Measurements from ENCODE around the gene GPR180.

The GPR180 gene

GRCh38 chr13:94657167-94657566 lies 55.5 kb downstream of the GPR180 start:
- no peak for DNase-seq

- no peak for DNase-seq
Measured at GRCh38 chr13:94658926-94659597, 57.4 kb downstream of the GPR180 start.

- no peak for DNase-seq
Measured at GRCh38 chr13:94659598-94659946, 57.9 kb downstream of the GPR180 start.

- no peak for DNase-seq
Measured at GRCh38 chr13:94660695-94661326, 59.2 kb downstream of the GPR180 start.

- no peak for DNase-seq
Measured at GRCh38 chr13:94661406-94661805, 59.7 kb downstream of the GPR180 start.

- no peak for DNase-seq
Measured at GRCh38 chr13:94662274-94662945, 60.8 kb downstream of the GPR180 start.

GRCh38 chr13:94664889-94665288 lies 63.2 kb downstream of the GPR180 start:
- DNase-seq = no peak

GRCh38 chr13:94666065-94666464 lies 64.4 kb downstream of the GPR180 start:
- no peak for DNase-seq

- no peak for DNase-seq
Measured at GRCh38 chr13:94667190-94667589, 65.5 kb downstream of the GPR180 start.

GRCh38 chr13:94672400-94672799 lies 70.7 kb downstream of the GPR180 start:
- no peak for DNase-seq

- no peak for DNase-seq
Measured at GRCh38 chr13:94673851-94674250, 72.2 kb downstream of the GPR180 start.

- DNase-seq = peak; percentile 36
Measured at GRCh38 chr13:94674609-94675348, 73.1 kb downstream of the GPR180 start.

- no peak for DNase-seq
Measured at GRCh38 chr13:94677799-94678198, 76.1 kb downstream of the GPR180 start.

GRCh38 chr13:94678845-94679244 lies 77.2 kb downstream of the GPR180 start:
- no peak for DNase-seq

- no peak for DNase-seq
Measured at GRCh38 chr13:94679614-94680013, 78.0 kb downstream of the GPR180 start.

- DNase-seq = no peak
Measured at GRCh38 chr13:94682229-94682628, 80.6 kb downstream of the GPR180 start.

GRCh38 chr13:94683409-94683808 lies 81.8 kb downstream of the GPR180 start:
- no peak for DNase-seq

Data from activated T-cell treated with anti-CD3 and anti-CD28 coated beads for 4 hours (primary cell).